Mucosa of descending colon (tissue), 3 donors: ENCODE results near the gene ACTR10. TPM values are rescaled to one million over a fixed set of nuclear protein-coding genes. Genes with fewer than 3 reads are reported as not detected.
A peak's percentile ranks its signal among the peaks of the same experiment; 100 is the strongest.

ENCODE experiments used
- ATAC-seq: fragments of 200-7000 bp; cut with Tn5 transposase; one replicate; pipeline ENCODE4 v1.9.1; 2020; ENCODE audit warnings: mild to moderate bottlenecking, moderate library complexity
- DNase-seq, 3 donors: peaks; one replicate each; pipeline ENCODE4 v3.0.0-alpha.2; 2020
- H3K36me3 ChIP-seq: fragments of 200-600 bp; one replicate; pipeline ENCODE4 v1.8.0; 2021; ENCODE audit warnings: low read depth, mild to moderate bottlenecking
- H3K4me1 ChIP-seq: fragments of 200-600 bp; one replicate; pipeline ENCODE4 v1.8.0; 2021; ENCODE audit warnings: low read depth, mild to moderate bottlenecking
- H3K4me3 ChIP-seq: fragments of 200-600 bp; one replicate; pipeline ENCODE4 v1.8.0; 2021; ENCODE audit warnings: mild to moderate bottlenecking
- H3K9me3 ChIP-seq: fragments of 200-600 bp; one replicate; pipeline ENCODE4 v1.8.0; 2021; ENCODE audit warnings: mild to moderate bottlenecking
- intact Hi-C, 2 donors: fragments of 100-400 bp; cut with DNase I in 1 of 2; cut with micrococcal nuclease in 1 of 2; formaldehyde crosslinking; loops; one replicate each; pipeline versions ENCODE4 v1.11.0 to v1.11.1; 2022; cut with DNase I, micrococcal nuclease
- total RNA-seq, 3 donors: library from RNA; stranded (reverse); fragmentation: NEBNext Ultra II Directional in 2 of 3; extraction: Animal tissue kit (Norgen Biotek cat#: 25700) in 2 of 3; gene quantifications; one replicate each; pipeline versions ENCODE4 v1.2.1 to v1.2.4, GENCODE V29; 2021 to 2023
- TF ChIP-seq, protein P1 (sequence below): fragments of 200-600 bp; IDR thresholded peaks from one replicate; pipeline ENCODE4 v1.8.0; 2022; ENCODE audit warnings: antibody characterized with exemption, mild to moderate bottlenecking
- donor health status: DM: no; HTN: no; CAD: no; lungs with moderate emphysema.
- donor health status: DM: no; HTN: no; CAD: no.
- donor health status: DM: no; HTN: yes; CAD: no.

The ACTR10 gene
- total RNA-seq, 3 donors from 2014 or later, result 53.1 to 56.5 (median 54.1) TPM

DNA sequence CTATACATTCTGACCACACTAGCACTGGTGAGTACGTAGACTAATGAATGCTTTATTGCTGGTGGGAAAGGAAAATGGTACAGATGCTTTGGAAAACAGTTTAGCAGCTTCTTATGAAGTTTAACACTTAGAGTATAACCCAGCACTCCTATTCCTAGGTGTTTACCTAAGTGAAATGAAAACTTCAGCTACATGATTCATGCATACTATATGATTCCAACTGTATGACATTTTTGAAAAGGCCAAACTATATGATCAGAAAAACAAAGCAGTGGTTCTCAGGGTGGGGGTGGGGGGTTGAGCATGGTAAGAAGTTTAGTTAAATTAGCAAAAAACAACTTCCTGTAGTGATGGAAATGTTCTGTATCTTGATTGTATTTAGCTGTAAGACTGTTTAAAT lies 76.3 kb downstream of the ACTR10 start:
- ATAC-seq (no peak), DNase-seq (no peak)
- no peaks in the 10 kb centered on the region for H3K9me3 ChIP-seq
- TF ChIP-seq, protein P1, sequence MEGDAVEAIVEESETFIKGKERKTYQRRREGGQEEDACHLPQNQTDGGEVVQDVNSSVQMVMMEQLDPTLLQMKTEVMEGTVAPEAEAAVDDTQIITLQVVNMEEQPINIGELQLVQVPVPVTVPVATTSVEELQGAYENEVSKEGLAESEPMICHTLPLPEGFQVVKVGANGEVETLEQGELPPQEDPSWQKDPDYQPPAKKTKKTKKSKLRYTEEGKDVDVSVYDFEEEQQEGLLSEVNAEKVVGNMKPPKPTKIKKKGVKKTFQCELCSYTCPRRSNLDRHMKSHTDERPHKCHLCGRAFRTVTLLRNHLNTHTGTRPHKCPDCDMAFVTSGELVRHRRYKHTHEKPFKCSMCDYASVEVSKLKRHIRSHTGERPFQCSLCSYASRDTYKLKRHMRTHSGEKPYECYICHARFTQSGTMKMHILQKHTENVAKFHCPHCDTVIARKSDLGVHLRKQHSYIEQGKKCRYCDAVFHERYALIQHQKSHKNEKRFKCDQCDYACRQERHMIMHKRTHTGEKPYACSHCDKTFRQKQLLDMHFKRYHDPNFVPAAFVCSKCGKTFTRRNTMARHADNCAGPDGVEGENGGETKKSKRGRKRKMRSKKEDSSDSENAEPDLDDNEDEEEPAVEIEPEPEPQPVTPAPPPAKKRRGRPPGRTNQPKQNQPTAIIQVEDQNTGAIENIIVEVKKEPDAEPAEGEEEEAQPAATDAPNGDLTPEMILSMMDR, result no peak
- H3K4me1 ChIP-seq, result peaks cover 4% of the 10 kb centered on the region
- intact Hi-C loops, result no loop called here
- H3K4me3 ChIP-seq, result no peak overlapping the region
- no peaks in the 10 kb centered on the region for H3K36me3 ChIP-seq

DNA sequence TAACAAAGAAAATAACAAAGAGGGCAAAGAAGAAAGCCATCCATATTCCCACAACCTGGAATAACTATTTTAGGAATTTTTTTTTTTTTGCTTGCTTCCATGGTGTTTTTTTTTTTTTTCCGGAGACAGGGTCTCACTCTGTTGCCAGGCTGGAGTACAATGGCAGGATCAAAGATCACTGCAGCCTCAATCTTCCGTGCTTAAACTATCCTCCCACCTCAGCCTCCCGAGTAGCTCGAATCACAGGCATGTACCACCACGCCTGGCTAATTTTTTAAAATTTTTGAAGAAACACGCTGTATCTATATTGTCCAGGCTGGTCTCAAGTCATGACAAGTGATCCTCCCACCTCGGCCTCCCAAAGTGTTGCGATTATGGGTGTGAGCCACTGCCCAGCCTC lies 78.2 kb downstream of the ACTR10 start:
- Histone ChIP-seq H3K4me3 (no peak overlapping the region), H3K9me3 (no peaks in the 10 kb centered on the region), H3K4me1 (peaks cover 12% of the 10 kb centered on the region), H3K36me3 (no peaks in the 10 kb centered on the region)
- TF ChIP-seq, protein P1, result no peak
- no peak for ATAC-seq
- no peak for DNase-seq
- intact Hi-C loops, result no loop called here

DNA sequence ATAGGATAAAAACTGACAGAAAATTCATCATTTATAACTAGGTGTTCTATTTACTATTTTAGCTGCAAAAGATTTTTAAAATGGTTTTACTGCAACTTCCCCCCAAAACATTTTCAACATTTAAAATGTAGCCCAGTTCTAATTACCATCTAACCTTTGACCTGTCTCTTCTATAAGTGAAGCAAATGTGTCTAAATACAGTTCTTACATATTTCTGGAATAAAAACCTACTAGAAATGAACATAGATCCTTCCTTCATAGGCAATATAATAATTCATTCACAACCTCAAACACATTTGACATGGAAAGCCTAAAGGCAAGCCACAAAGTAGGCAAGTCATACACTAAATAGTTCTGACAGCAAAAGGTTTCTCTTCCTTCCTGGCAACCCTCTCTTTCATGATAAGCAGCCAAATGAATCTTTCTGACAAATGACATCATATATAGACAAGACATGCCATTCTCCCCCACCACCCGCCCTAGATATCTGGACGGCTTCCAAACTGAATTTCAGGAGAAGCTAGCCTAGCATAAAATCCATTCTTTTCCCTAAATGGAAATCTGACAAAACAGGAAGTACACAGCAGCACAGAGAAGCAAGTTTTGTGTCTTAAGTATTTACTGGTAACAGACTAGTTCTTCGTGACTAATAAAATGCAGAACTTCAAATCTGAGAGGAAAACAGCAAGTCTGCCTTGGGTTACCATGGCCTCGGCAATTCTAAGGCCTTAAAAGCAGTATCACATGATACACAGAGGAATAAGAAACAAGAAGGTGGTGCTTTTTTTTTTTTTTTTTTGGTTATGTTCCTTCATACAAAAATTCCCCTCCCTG lies 81.2 kb downstream of the ACTR10 start:
- H3K4me1 ChIP-seq, result peaks cover 21% of the 10 kb centered on the region

DNA sequence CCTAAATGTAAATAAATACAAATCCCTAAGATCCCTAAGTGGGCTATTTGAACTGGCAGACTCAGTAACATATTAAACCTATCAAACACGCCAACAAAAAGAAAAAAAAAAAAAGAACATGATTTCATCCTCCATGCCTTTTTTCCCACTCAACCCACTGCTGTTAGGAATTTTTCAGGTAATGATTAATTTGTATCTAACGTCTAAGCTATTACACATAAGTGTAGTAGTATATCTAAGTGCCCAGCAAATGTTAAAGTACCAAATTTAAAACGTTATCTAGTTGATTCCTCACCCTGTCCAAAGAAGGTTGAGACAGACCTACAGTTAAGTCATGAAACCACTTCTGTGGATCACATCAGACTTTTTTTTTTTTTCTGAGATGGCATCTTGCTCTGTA lies 82.0 kb downstream of the ACTR10 start:
- Histone ChIP-seq H3K4me1 (peaks cover 21% of the 10 kb centered on the region), H3K9me3 (no peaks in the 10 kb centered on the region), H3K4me3 (no peak overlapping the region), H3K36me3 (no peaks in the 10 kb centered on the region)
- TF ChIP-seq, protein P1, result no peak
- ATAC-seq (no peak), DNase-seq (no peak)
- intact Hi-C loops, result no loop called here

More for the DNA sequence above, 81.2 kb downstream of the ACTR10 start:
- TF ChIP-seq, protein P1, result no peak
- peak; percentile 78 for ATAC-seq
- intact Hi-C loops, result no loop called here
- Histone ChIP-seq H3K4me3 (no peak overlapping the region), H3K36me3 (no peaks in the 10 kb centered on the region), H3K9me3 (no peaks in the 10 kb centered on the region)
- peak in 1 of 3 donors; percentile 48 for DNase-seq

DNA sequence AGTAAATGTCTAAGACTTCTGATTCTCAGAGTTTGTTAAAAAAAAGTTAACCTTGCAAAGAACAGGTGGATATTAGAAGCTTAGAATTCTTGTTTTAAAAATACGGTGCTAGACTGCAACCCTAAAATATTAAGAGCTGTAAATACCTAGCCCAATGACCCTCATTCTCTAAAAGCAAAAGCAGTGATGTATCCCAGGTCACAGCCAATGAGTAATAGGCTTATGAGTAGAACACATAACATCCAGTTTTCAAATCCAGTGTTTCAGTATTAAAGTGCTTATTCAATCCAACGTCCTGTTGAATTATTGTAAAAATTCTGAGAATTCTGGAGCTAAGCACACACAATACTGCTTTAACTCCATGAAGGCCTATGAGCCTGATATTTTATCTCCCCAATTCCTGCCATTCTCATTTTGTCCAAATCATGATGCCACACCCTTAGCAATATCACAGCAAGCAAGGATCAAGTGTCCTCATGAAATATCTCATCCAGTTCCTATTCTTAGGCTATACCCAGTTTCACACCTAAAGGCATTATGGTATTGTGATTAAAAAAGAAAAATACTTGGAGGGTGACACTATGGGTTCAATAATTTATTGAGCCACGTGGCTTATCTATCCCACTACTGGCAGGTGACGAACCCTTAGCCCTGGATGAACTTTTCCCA lies 83.1 kb downstream of the ACTR10 start:
- ATAC-seq, result no peak
- Histone ChIP-seq H3K4me3 (no peak overlapping the region), H3K4me1 (peaks cover 21% of the 10 kb centered on the region), H3K9me3 (no peaks in the 10 kb centered on the region), H3K36me3 (no peaks in the 10 kb centered on the region)
- no peak for DNase-seq
- TF ChIP-seq, protein P1, result no peak
- intact Hi-C loops, result no loop called here
